NCI-H2196 (cell line): ENCODE data around the gene SLC35F2.
"Not testable (repeated sequence)": the region's sequence is repeated elsewhere in the genome, so short reads cannot be mapped to it uniquely, and the experiment has no call there.

Source experiments
- DNase-seq: peaks from one replicate; lab custom pipeline; 2025; ENCODE audit not compliant: unreplicated experiment; lab: John Stamatoyannopoulos, UW

The SLC35F2 gene

GRCh38 chr11:107858217-107859070 lies at the start of gene SLC35F2:
Gene SLC35F2, minus strand, starts transcription at chr11:107858787. Its CDS starts 20 bp downstream, at chr11:107858767.
- peak; percentile 75 for DNase-seq

- DNase-seq: no peak
These were observed 49.6 kb upstream of the SLC35F2 start for GRCh38 chr11:107908211-107908610.

GRCh38 chr11:107898270-107898669 lies 39.7 kb upstream of the SLC35F2 start:
- DNase-seq: peak; percentile 7

GRCh38 chr11:107882095-107882820 lies 23.7 kb upstream of the SLC35F2 start:
- DNase-seq: peak; percentile 32

- DNase-seq: not testable (repeated sequence)
These were observed 22.9 kb upstream of the SLC35F2 start for GRCh38 chr11:107881471-107881870.

GRCh38 chr11:107876141-107876540 lies 17.6 kb upstream of the SLC35F2 start:
- no peak for DNase-seq

- DNase-seq: no peak
These were observed 6.0 kb upstream of the SLC35F2 start for GRCh38 chr11:107864591-107864990.

GRCh38 chr11:107860688-107861087 lies 2.1 kb upstream of the SLC35F2 start:
- no peak for DNase-seq

GRCh38 chr11:107860240-107860620 lies 1.6 kb upstream of the SLC35F2 start:
- DNase-seq: not testable (repeated sequence)

- peak; percentile 55 for DNase-seq
These were observed 1.1 kb upstream of the SLC35F2 start for GRCh38 chr11:107859459-107860239.

GRCh38 chr11:107857550-107858216 lies 904 bp downstream of the SLC35F2 start:
- DNase-seq: no peak

- DNase-seq: no peak
These were observed 1.5 kb downstream of the SLC35F2 start for GRCh38 chr11:107856981-107857517.

GRCh38 chr11:107856180-107856980 lies 2.2 kb downstream of the SLC35F2 start:
- DNase-seq: no peak

GRCh38 chr11:107853070-107853469 lies 5.5 kb downstream of the SLC35F2 start:
- no peak for DNase-seq

GRCh38 chr11:107851704-107852310 lies 6.8 kb downstream of the SLC35F2 start:
- DNase-seq: no peak

- DNase-seq: no peak
These were observed 8.8 kb downstream of the SLC35F2 start for GRCh38 chr11:107849790-107850189.

- DNase-seq: no peak
These were observed 10.2 kb downstream of the SLC35F2 start for GRCh38 chr11:107848345-107848744.

GRCh38 chr11:107847184-107847583 lies 11.4 kb downstream of the SLC35F2 start:
- no peak for DNase-seq

- DNase-seq: no peak
These were observed 14.5 kb downstream of the SLC35F2 start for GRCh38 chr11:107844041-107844440.
